ENCODE results near the gene NCEH1. TPM values are rescaled to one million over a fixed set of nuclear protein-coding genes. Genes with fewer than 3 reads are reported as not detected.

The NCEH1 gene
- total and polyA plus RNA-seq, 9 of the 15 experiments (the other 6 are each of a cell fraction or from before 2014, with no cell fraction given), result 1.3 to 5.0 (median 2.8) TPM

- H3K9me3 ChIP-seq (replicated peaks; ENCODE audit: control insufficient read depth, insufficient read depth, low read depth, low read length), result no peaks in the 10 kb centered on the region
- 50% methylated on average over 9 of the region's 9 CpGs for WGBS (ENCODE audit: insufficient coverage, low coverage, missing lambda C conversion rate)
- H3K4me1 ChIP-seq (replicated peaks in 1 of 2; ENCODE audit: control insufficient read depth in 2 of 2, insufficient read depth in 2 of 2, low read length in 2 of 2), result peaks cover 0 to 2% of the 10 kb centered on the region in 2 experiments; a peak in 2 of 5 replicates
- no peaks in the 10 kb centered on the region for H4K20me1 ChIP-seq (replicated peaks; ENCODE audit: control insufficient read depth, insufficient read depth, low read length)
- H3K9ac ChIP-seq (ENCODE audit: insufficient read depth in 1 of 2, low read depth in 2 of 2, low read length in 2 of 2), result peak overlapping the region in 1 of 2 experiments; percentile 41; a peak in 1 of 4 replicates
- no peak overlapping the region for H3K27ac ChIP-seq (ENCODE audit: extremely low read depth, low read depth, low read length)
- peaks cover 43% of the 10 kb centered on the region for H3K79me2 ChIP-seq (ENCODE audit: control insufficient read depth, insufficient read depth, low read length)
- peak overlapping the region; percentile 25 for H3K4me3 ChIP-seq
- H3K9me1 ChIP-seq (ENCODE audit: control insufficient read depth, insufficient read depth, low read length), result no peaks in the 10 kb centered on the region
- ChIA-PET CTCF (ENCODE audit: low intra/inter-chr PET ratio) (no interaction called here), POLR2A (interaction anchor here (0.6 to 1.3 kb wide), 14 partner anchors 10 to 684 kb away, joined by 3 to 5 read pairs (median 4); partner anchors contain the start of gene NCEH1)
- TF ChIP-seq NFATC3 (IDR thresholded peaks at IDR 0.05) (0 out of 2 replicates have a peak, but pooled peaks have one; percentile 26), NCOA1 (IDR thresholded peaks at IDR 0.05; ENCODE audit: low read depth) (no peak), PPARD (CRISPR knock-in tag; IDR thresholded peaks at IDR 0.05) (no peak), HDAC2 (IDR thresholded peaks at IDR 0.05) (no peak), KDM1A (IDR thresholded peaks at IDR 0.05) (peak; percentile 80 to 86; a peak in 2 of 4 replicates), ZNF584 (CRISPR knock-in tag; IDR thresholded peaks at IDR 0.05; ENCODE audit: low read depth) (no peak), NR2C2 (CRISPR knock-in tag; IDR thresholded peaks at IDR 0.05) (no peak), NR2C2 (tag; IDR thresholded peaks at IDR 0.05) (0 out of 2 replicates have a peak, but pooled peaks have one; percentile 23)
- FAIRE-seq, result no peak
- ATAC-seq, result no peak
- DNase-seq (ENCODE audit: extremely low read depth in 1 of 4, low spot score in 3 of 4), result no peak
- no TSS peak for BruUV-seq (replicated peaks)
- intact Hi-C loops (cut with micrococcal nuclease), result loop anchor here (1.0 kb wide), 1 partner anchor 77 kb away; no protein-coding TSS in a partner anchor
- in situ Hi-C loops (cut with MboI), result no loop called here
- H3K36me3 ChIP-seq (ENCODE audit: control insufficient read depth, insufficient read depth, low read length), result peaks cover 27% of the 10 kb centered on the region; the same call in 2 of the 3 replicates
- H2AFZ ChIP-seq (ENCODE audit: low read depth, low read length), result peak overlapping the region; percentile 85
- no peaks in the 10 kb centered on the region for H3K27me3 ChIP-seq (ENCODE audit: control insufficient read depth in 2 of 2, insufficient read depth in 2 of 2, low read length in 2 of 2)
- peak overlapping the region; percentile 43 for H3K4me2 ChIP-seq (ENCODE audit: insufficient read depth, low read length)
Observed at GRCh38 chr3:172750069-172750367, 39.2 kb upstream of the NCEH1 start.
